Measurements from ENCODE around the gene SEZ6L.

SEZ6L gene

GRCh38 chr22:26214466-26214865, 45.2 kb downstream of the SEZ6L start:
- Histone ChIP-seq H3K4me1 (ENCODE audit: control insufficient read depth, insufficient read depth, low read length) (peaks cover 9% of the 10 kb centered on the region), H3K4me3 (ENCODE audit: low read length) (no peak overlapping the region), H3K9me3 (ENCODE audit: control insufficient read depth, low read length) (no peaks in the 10 kb centered on the region), H3K27me3 (replicated peaks; ENCODE audit: control insufficient read depth, insufficient read depth, low read length) (peaks cover 12% of the 10 kb centered on the region), H3K9ac (ENCODE audit: low read length) (no peak overlapping the region), H3K36me3 (ENCODE audit: control insufficient read depth, insufficient read depth, low read length, severe bottlenecking) (no peaks in the 10 kb centered on the region)
- DNase-seq (ENCODE audit: low read depth) = no peak

GRCh38 chr22:26215736-26216135, 46.5 kb downstream of the SEZ6L start:
- no peak overlapping the region for H3K9ac ChIP-seq (ENCODE audit: low read length)
- no peak for DNase-seq (ENCODE audit: low read depth)
- H3K27me3 ChIP-seq (replicated peaks; ENCODE audit: control insufficient read depth, insufficient read depth, low read length) = peaks cover 8% of the 10 kb centered on the region
- H3K4me1 ChIP-seq (ENCODE audit: control insufficient read depth, insufficient read depth, low read length) = peaks cover 9% of the 10 kb centered on the region
- H3K36me3 ChIP-seq (ENCODE audit: control insufficient read depth, insufficient read depth, low read length, severe bottlenecking) = no peaks in the 10 kb centered on the region
- H3K9me3 ChIP-seq (ENCODE audit: control insufficient read depth, low read length) = no peaks in the 10 kb centered on the region
- H3K4me3 ChIP-seq (ENCODE audit: low read length) = no peak overlapping the region

- no peaks in the 10 kb centered on the region for H3K4me1 ChIP-seq (ENCODE audit: control insufficient read depth, insufficient read depth, low read length)
- no peaks in the 10 kb centered on the region for H3K36me3 ChIP-seq (ENCODE audit: control insufficient read depth, insufficient read depth, low read length, severe bottlenecking)
- no peak for DNase-seq (ENCODE audit: low read depth)
- no peak overlapping the region for H3K4me3 ChIP-seq (ENCODE audit: low read length)
- peaks cover 6% of the 10 kb centered on the region for H3K9me3 ChIP-seq (ENCODE audit: control insufficient read depth, low read length)
- H3K9ac ChIP-seq (ENCODE audit: low read length) = no peak overlapping the region
- H3K27me3 ChIP-seq (replicated peaks; ENCODE audit: control insufficient read depth, insufficient read depth, low read length) = peaks cover 24% of the 10 kb centered on the region
Observed at GRCh38 chr22:26225207-26225606, 55.9 kb downstream of the SEZ6L start.

DNA sequence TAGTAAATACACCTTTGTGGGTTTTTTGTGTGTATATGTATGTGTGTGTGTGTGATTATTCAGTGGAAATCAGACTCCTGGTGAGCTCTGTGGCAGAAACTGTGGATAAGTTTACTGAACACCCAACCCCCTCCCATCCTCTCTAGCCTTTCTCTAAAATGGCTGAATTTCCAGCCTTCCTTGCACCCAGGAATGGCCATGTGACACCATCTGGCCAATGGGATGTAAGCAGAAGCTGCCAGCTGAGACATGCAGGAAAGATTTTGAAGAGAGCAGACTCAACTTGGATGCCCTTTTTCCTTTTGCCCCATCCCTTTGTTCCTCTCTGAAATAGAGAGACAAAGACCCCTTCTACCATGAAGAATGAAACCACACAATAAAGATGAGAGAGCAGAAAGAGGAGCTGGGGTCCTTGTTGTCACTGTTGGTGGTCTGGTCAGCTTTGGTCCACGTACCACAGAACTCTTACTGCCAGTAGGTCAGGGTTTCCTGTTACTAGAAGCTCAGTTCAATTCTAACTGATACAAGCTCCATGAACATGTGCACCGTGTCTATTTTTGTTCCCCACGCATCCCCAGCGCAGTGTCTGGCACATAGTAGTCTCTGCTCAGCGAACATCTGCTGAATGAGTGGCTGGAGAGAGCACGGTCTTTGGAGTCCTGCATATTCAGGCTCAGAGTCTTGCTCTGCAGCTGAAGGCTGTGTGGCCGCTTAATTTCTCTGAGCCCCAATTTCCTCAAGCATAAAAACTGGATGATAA, 57.5 kb downstream of the SEZ6L start:
- no peak overlapping the region for H3K4me3 ChIP-seq (ENCODE audit: low read length)
- DNase-seq (ENCODE audit: low read depth) = no peak
- peaks cover 24% of the 10 kb centered on the region for H3K27me3 ChIP-seq (replicated peaks; ENCODE audit: control insufficient read depth, insufficient read depth, low read length)

GRCh38 chr22:26229910-26230309, 60.6 kb downstream of the SEZ6L start:
- Histone ChIP-seq H3K9me3 (ENCODE audit: control insufficient read depth, low read length) (no peaks in the 10 kb centered on the region), H3K4me1 (ENCODE audit: control insufficient read depth, insufficient read depth, low read length) (no peaks in the 10 kb centered on the region), H3K36me3 (ENCODE audit: control insufficient read depth, insufficient read depth, low read length, severe bottlenecking) (no peaks in the 10 kb centered on the region), H3K9ac (ENCODE audit: low read length) (no peak overlapping the region), H3K4me3 (ENCODE audit: low read length) (no peak overlapping the region), H3K27me3 (replicated peaks; ENCODE audit: control insufficient read depth, insufficient read depth, low read length) (peaks cover 27% of the 10 kb centered on the region)
- no peak for DNase-seq (ENCODE audit: low read depth)

More for the DNA sequence above, 57.5 kb downstream of the SEZ6L start:
- H3K4me1 ChIP-seq (ENCODE audit: control insufficient read depth, insufficient read depth, low read length) = no peaks in the 10 kb centered on the region
- no peak overlapping the region for H3K9ac ChIP-seq (ENCODE audit: low read length)
- no peaks in the 10 kb centered on the region for H3K36me3 ChIP-seq (ENCODE audit: control insufficient read depth, insufficient read depth, low read length, severe bottlenecking)
- peaks cover 6% of the 10 kb centered on the region for H3K9me3 ChIP-seq (ENCODE audit: control insufficient read depth, low read length)

- Histone ChIP-seq H3K27me3 (replicated peaks; ENCODE audit: control insufficient read depth, insufficient read depth, low read length) (peaks cover 18% of the 10 kb centered on the region), H3K36me3 (ENCODE audit: control insufficient read depth, insufficient read depth, low read length, severe bottlenecking) (no peaks in the 10 kb centered on the region), H3K4me3 (ENCODE audit: low read length) (no peak overlapping the region), H3K9me3 (ENCODE audit: control insufficient read depth, low read length) (no peaks in the 10 kb centered on the region), H3K4me1 (ENCODE audit: control insufficient read depth, insufficient read depth, low read length) (no peaks in the 10 kb centered on the region), H3K9ac (ENCODE audit: low read length) (no peak overlapping the region)
- DNase-seq (ENCODE audit: low read depth) = no peak
Observed at GRCh38 chr22:26234296-26234695, 65.0 kb downstream of the SEZ6L start.

GRCh38 chr22:26235792-26236487, 66.7 kb downstream of the SEZ6L start:
- Histone ChIP-seq H3K9me3 (ENCODE audit: control insufficient read depth, low read length) (no peaks in the 10 kb centered on the region), H3K27me3 (replicated peaks; ENCODE audit: control insufficient read depth, insufficient read depth, low read length) (peaks cover 14% of the 10 kb centered on the region), H3K36me3 (ENCODE audit: control insufficient read depth, insufficient read depth, low read length, severe bottlenecking) (no peaks in the 10 kb centered on the region), H3K4me1 (ENCODE audit: control insufficient read depth, insufficient read depth, low read length) (no peaks in the 10 kb centered on the region), H3K9ac (ENCODE audit: low read length) (no peak overlapping the region), H3K4me3 (ENCODE audit: low read length) (no peak overlapping the region)
- no peak for DNase-seq (ENCODE audit: low read depth)

GRCh38 chr22:26236991-26237390, 67.7 kb downstream of the SEZ6L start:
- no peaks in the 10 kb centered on the region for H3K9me3 ChIP-seq (ENCODE audit: control insufficient read depth, low read length)
- no peak overlapping the region for H3K4me3 ChIP-seq (ENCODE audit: low read length)
- H3K27me3 ChIP-seq (replicated peaks; ENCODE audit: control insufficient read depth, insufficient read depth, low read length) = peaks cover 14% of the 10 kb centered on the region
- no peaks in the 10 kb centered on the region for H3K4me1 ChIP-seq (ENCODE audit: control insufficient read depth, insufficient read depth, low read length)
- no peak for DNase-seq (ENCODE audit: low read depth)
- H3K9ac ChIP-seq (ENCODE audit: low read length) = no peak overlapping the region
- H3K36me3 ChIP-seq (ENCODE audit: control insufficient read depth, insufficient read depth, low read length, severe bottlenecking) = no peaks in the 10 kb centered on the region

DNA sequence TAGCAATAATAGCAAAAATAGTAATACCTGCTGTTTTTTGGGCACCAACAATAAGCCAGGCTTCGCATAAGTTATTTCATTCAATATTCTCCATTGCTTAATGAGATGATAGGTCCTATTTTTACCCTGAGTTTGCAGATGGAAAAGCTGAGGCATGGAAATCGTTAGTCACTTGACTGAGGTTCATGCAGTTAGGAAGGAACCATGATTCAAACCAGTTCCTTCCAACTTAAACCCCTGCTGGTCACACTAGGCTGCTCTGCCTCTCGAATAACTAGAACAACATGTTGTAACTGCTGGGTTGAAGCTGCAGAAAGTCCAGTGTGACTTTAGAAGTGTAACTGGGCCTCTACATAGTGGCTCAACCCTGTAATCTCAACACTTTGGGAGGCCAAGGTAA, 69.3 kb downstream of the SEZ6L start:
- H3K36me3 ChIP-seq (ENCODE audit: control insufficient read depth, insufficient read depth, low read length, severe bottlenecking) = no peaks in the 10 kb centered on the region
- DNase-seq (ENCODE audit: low read depth) = no peak
- H3K4me1 ChIP-seq (ENCODE audit: control insufficient read depth, insufficient read depth, low read length) = no peaks in the 10 kb centered on the region
- no peaks in the 10 kb centered on the region for H3K9me3 ChIP-seq (ENCODE audit: control insufficient read depth, low read length)
- peaks cover 17% of the 10 kb centered on the region for H3K27me3 ChIP-seq (replicated peaks; ENCODE audit: control insufficient read depth, insufficient read depth, low read length)
- H3K4me3 ChIP-seq (ENCODE audit: low read length) = no peak overlapping the region
- H3K9ac ChIP-seq (ENCODE audit: low read length) = no peak overlapping the region

DNA sequence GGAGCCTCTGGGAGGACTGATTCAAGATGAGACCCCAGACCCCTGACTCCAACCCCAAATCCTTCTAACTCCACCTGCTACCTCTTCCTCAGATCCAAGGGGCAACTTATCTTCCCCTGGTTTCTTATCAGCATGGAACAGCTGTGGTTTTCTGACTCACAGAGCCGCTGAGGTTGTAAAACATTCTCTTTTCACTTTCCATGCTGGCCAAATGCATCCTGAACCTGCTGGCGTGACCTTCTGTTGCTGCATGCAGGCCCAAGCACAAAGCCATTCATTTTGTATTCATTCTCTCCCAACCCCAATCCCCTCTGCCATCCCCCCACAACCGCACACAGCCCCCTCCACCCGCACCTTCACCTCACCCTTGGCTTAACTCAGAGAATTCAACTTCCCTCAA, 70.3 kb downstream of the SEZ6L start:
- H3K9me3 ChIP-seq (ENCODE audit: control insufficient read depth, low read length) = no peaks in the 10 kb centered on the region
- DNase-seq (ENCODE audit: low read depth) = no peak
- H3K27me3 ChIP-seq (replicated peaks; ENCODE audit: control insufficient read depth, insufficient read depth, low read length) = peaks cover 15% of the 10 kb centered on the region
- H3K9ac ChIP-seq (ENCODE audit: low read length) = no peak overlapping the region
- H3K4me1 ChIP-seq (ENCODE audit: control insufficient read depth, insufficient read depth, low read length) = no peaks in the 10 kb centered on the region
- H3K4me3 ChIP-seq (ENCODE audit: low read length) = no peak overlapping the region
- H3K36me3 ChIP-seq (ENCODE audit: control insufficient read depth, insufficient read depth, low read length, severe bottlenecking) = no peaks in the 10 kb centered on the region

DNA sequence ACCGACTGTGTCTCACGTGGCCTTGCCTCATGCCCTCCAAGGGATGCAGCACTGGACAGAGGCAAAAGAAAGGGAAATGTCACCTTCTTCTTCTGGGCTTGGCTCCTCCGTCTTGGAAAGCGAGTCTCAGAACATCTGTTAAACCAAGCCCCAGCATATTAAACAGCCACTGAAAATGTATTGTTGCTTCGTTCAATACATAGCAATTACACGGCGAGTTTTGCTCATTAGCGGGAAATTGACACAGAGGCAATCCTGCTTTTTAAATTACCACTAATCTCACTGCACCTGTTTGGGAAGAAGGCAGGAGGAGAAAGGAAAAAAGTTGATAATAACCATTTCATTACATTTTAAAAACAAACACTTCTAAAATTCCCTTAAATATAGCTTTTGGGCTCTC, 72.1 kb downstream of the SEZ6L start:
- H3K27me3 ChIP-seq (replicated peaks; ENCODE audit: control insufficient read depth, insufficient read depth, low read length) = peaks cover 18% of the 10 kb centered on the region
- H3K36me3 ChIP-seq (ENCODE audit: control insufficient read depth, insufficient read depth, low read length, severe bottlenecking) = no peaks in the 10 kb centered on the region
- DNase-seq (ENCODE audit: low read depth) = no peak
- no peak overlapping the region for H3K4me3 ChIP-seq (ENCODE audit: low read length)
- H3K9me3 ChIP-seq (ENCODE audit: control insufficient read depth, low read length) = no peaks in the 10 kb centered on the region
- H3K4me1 ChIP-seq (ENCODE audit: control insufficient read depth, insufficient read depth, low read length) = no peaks in the 10 kb centered on the region
- no peak overlapping the region for H3K9ac ChIP-seq (ENCODE audit: low read length)

All from adipocyte (in vitro differentiated cells).